ENCODE data around the gene BIN1. TPM values are rescaled to one million over a fixed set of nuclear protein-coding genes. Genes with fewer than 3 reads are reported as not detected.

Gene BIN1
- total RNA-seq, 4 donors from 2014 or later = 33.3 to 39.7 (median 38.4) TPM

GRCh38 chr2:127115471-127116199 lies 8.7 kb upstream of the BIN1 start:
- in situ Hi-C loops (cut with MboI; ENCODE audit: low pct_ligation_motif_present in 1 of 4, low pct_unique_long_range_greater_than_20kb in 1 of 4, low sequenced_read_pairs in 3 of 4) = no loop called here
- 51 to 58% methylated on average over 8 to 11 of the region's 11 CpGs for WGBS, 2 donors (ENCODE audit: low coverage in 1 of 2)

GRCh38 chr2:127110985-127111384 lies 4.0 kb upstream of the BIN1 start:
- Histone ChIP-seq H3K4me3 (no peak overlapping the region), H3K36me3 (no peaks in the 10 kb centered on the region), H3K27me3 (no peaks in the 10 kb centered on the region), H3K27ac (no peak overlapping the region), H3K9me3 (no peaks in the 10 kb centered on the region), H3K4me1 (peaks cover 0 to 14% (median 7%) of the 10 kb centered on the region in 4 donors)
- no peak for TF ChIP-seq EP300 (IDR thresholded peaks at IDR 0.05; ENCODE audit: low read depth)
- 28 to 52% methylated on average over 6 of the region's 6 CpGs for WGBS, 2 donors (ENCODE audit: low coverage in 1 of 2)
- intact Hi-C loops (cut with DNase I; ENCODE audit: low total_unique reads) (no loop called here), in situ Hi-C loops (cut with MboI; ENCODE audit: low pct_ligation_motif_present in 1 of 4, low pct_unique_long_range_greater_than_20kb in 1 of 4, low sequenced_read_pairs in 3 of 4) (no loop called here)
- no peak for DNase-seq

More at GRCh38 chr2:127115471-127116199, 8.7 kb upstream of the BIN1 start:
- H3K27me3 ChIP-seq = no peaks in the 10 kb centered on the region
- intact Hi-C loops (cut with DNase I; ENCODE audit: low total_unique reads) = no loop called here
- H3K27ac ChIP-seq = peak overlapping the region in 1 of 4 donors; percentile 39
- H3K4me3 ChIP-seq = no peak overlapping the region
- no peaks in the 10 kb centered on the region for H3K36me3 ChIP-seq
- DNase-seq = peak; percentile 11
- no peak for TF ChIP-seq POLR2A (IDR thresholded peaks at IDR 0.05)
- TF ChIP-seq CTCF (IDR thresholded peaks at IDR 0.05) = no peak
- TF ChIP-seq EP300 (IDR thresholded peaks at IDR 0.05; ENCODE audit: low read depth) = no peak
- TF ChIP-seq POLR2AphosphoS5 (IDR thresholded peaks at IDR 0.05) = no peak
- peaks cover 0 to 8% (median 3%) of the 10 kb centered on the region in 4 donors for H3K4me1 ChIP-seq
- no peaks in the 10 kb centered on the region for H3K9me3 ChIP-seq

GRCh38 chr2:127108090-127108523 lies 1.2 kb upstream of the BIN1 start:
- Histone ChIP-seq H3K36me3 (no peaks in the 10 kb centered on the region), H3K4me1 (peaks cover 14 to 28% (median 18%) of the 10 kb centered on the region in 4 donors), H3K9me3 (no peaks in the 10 kb centered on the region), H3K4me3 (peak overlapping the region in 1 of 4 donors; percentile 86), H3K27me3 (no peaks in the 10 kb centered on the region), H3K27ac (peak overlapping the region; percentile 88 to 90 (median 90))
- no peak for TF ChIP-seq EP300 (IDR thresholded peaks at IDR 0.05; ENCODE audit: low read depth)
- TF ChIP-seq POLR2A (IDR thresholded peaks at IDR 0.05) = no peak
- TF ChIP-seq CTCF (IDR thresholded peaks at IDR 0.05) = no peak
- no peak for TF ChIP-seq POLR2AphosphoS5 (IDR thresholded peaks at IDR 0.05)
- DNase-seq = no peak
- intact Hi-C loops (cut with DNase I; ENCODE audit: low total_unique reads) = no loop called here
- in situ Hi-C loops (cut with MboI; ENCODE audit: low pct_ligation_motif_present in 1 of 4, low pct_unique_long_range_greater_than_20kb in 1 of 4, low sequenced_read_pairs in 3 of 4) = no loop called here
- WGBS, 2 donors (ENCODE audit: low coverage in 1 of 2) = 89 to 98% methylated on average over 11 of the region's 11 CpGs

GRCh38 chr2:127107622-127107999 lies 657 bp upstream of the BIN1 start:
- peaks cover 14 to 28% (median 18%) of the 10 kb centered on the region in 4 donors for H3K4me1 ChIP-seq
- H3K27me3 ChIP-seq = no peaks in the 10 kb centered on the region
- TF ChIP-seq EP300 (IDR thresholded peaks at IDR 0.05; ENCODE audit: low read depth) = no peak
- TF ChIP-seq CTCF (IDR thresholded peaks at IDR 0.05) = peak in 4 of 5 experiments; percentile 14 to 59 (median 37)
- TF ChIP-seq POLR2A (IDR thresholded peaks at IDR 0.05) = no peak
- TF ChIP-seq POLR2AphosphoS5 (IDR thresholded peaks at IDR 0.05) = no peak
- H3K9me3 ChIP-seq = no peaks in the 10 kb centered on the region
- peak; percentile 26 for DNase-seq
- WGBS, 2 donors (ENCODE audit: low coverage in 1 of 2) = 9% methylated on average over 17 of the region's 17 CpGs; no CpG with 5 or more reads in 1 of the 2 donors
- intact Hi-C loops (cut with DNase I; ENCODE audit: low total_unique reads) = no loop called here
- peak overlapping the region; percentile 88 to 90 (median 90) for H3K27ac ChIP-seq
- H3K4me3 ChIP-seq = peak overlapping the region; percentile 61 to 86 (median 75)
- in situ Hi-C loops (cut with MboI; ENCODE audit: low pct_ligation_motif_present in 1 of 4, low pct_unique_long_range_greater_than_20kb in 1 of 4, low sequenced_read_pairs in 3 of 4) = no loop called here
- H3K36me3 ChIP-seq = no peaks in the 10 kb centered on the region

All from transverse colon (tissue), 4 donors.